ENCODE results near the gene ARID1B.

ARID1B gene

DNA sequence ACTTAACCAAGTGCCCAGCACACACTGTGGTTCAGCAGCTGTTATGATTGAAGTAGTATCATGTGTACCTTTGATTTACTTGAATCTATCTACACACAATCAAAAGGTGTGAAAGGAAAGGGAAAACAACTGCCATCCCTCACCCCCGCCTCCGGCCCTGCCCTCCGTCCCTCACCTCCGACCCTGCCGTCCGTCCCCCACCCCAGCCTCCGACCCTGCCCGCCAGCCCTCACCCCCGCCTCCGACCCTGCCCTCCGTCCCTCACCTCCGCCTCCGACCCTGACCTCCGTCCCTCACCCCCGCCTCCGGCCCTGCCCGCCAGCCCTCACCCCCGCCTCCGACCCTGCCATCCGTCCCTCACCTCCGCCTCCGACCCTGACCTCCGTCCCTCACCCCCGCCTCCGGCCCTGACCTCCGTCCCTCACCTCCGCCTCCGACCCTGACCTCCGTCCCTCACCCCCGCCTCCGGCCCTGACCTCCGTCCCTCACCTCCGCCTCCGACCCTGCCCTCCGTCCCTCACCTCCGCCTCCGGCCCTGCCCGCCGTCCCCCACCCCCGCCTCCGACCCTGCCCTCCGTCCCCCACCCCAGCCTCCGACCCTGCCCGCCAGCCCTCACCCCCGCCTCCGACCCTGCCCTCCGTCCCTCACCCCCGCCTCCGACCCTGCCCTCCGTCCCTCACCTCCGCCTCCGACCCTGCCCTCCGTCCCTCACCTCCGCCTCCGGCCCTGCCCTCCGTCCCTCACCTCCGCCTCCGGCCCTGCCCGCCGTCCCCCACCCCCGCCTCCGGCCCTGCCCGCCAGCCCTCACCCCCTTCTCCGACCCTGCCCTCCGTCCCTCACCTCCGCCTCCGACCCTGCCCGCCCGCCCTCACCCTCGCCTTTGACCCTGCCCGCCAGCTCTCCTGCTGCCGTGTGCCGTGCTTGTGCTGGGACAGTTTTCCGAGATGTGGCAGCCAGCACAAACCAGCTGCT is 370.2 kb downstream of the ARID1B start:
- DNase-seq = peak; percentile 31

- no peak for DNase-seq
Observed at GRCh38 chr6:157148391-157149323, 371.5 kb downstream of the ARID1B start.

GRCh38 chr6:157150076-157150475 is 372.9 kb downstream of the ARID1B start:
- DNase-seq = no peak

- DNase-seq = no peak
Observed at GRCh38 chr6:157151029-157151428, 373.9 kb downstream of the ARID1B start.

DNA sequence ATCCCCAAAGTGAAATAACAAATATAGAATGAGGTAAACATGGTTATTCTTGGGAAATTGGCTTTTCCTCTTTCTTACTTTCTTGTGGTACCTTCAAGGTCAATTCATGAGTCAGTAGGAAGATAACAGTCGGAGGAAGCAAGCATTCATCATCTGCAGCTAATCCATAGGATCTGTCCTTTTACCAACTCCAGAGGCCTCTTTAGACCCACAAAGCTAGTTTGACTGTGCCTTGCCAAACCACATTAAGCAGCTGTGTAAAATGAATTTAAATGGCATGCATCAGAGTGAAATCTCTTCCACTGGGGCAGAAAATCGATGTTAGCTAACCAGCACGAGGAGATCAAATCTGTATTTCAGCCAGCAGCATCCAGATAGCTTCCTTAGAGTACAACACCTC is 374.8 kb downstream of the ARID1B start:
- DNase-seq = no peak

- DNase-seq = no peak
Observed at GRCh38 chr6:157152556-157152955, 375.4 kb downstream of the ARID1B start.

GRCh38 chr6:157155804-157156203 is 378.6 kb downstream of the ARID1B start:
- no peak for DNase-seq

DNA sequence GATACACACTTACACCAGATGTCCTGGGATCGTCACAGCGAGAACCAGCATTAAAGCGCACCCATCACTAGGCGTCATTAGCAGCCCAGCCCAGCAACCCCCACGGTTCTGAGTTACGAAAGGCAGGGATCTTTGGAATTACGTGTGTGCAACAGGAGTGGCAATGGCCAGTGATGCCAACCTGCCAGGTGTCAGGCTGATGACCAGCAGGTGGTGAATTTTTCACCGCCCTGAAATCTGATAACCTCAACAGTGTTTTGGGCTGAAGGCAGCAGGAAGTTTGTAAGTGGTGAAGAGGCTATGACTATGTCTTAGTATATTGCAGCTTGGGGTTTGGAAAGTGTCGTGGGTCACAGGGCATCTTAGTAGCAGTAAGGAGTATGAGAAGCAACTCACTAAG is 380.1 kb downstream of the ARID1B start:
- DNase-seq = no peak

- DNase-seq = no peak
Observed at GRCh38 chr6:157158456-157158855, 381.3 kb downstream of the ARID1B start.

- no peak for DNase-seq
Observed at GRCh38 chr6:157158897-157159296, 381.7 kb downstream of the ARID1B start.

- DNase-seq = no peak
Observed at GRCh38 chr6:157159348-157159747, 382.2 kb downstream of the ARID1B start.

DNA sequence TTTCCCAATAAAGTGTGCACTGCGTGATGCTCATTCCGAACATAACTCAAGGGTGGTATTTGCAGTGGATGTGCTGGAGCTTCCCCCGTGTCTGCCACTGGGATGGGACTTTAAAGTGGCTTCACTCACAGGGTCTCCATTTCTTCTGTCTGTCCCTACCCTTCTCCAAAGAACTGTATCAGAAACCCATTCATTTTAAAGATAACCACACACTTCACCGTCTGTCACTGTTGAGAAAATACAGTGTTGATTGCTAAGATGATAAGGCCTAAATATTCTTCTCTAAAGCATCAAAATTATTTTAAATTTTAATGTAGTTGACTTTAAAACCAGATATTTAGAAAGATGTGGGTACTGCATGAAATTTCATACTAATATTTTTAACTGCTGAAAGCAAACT is 384.7 kb downstream of the ARID1B start:
- no peak for DNase-seq

DNA sequence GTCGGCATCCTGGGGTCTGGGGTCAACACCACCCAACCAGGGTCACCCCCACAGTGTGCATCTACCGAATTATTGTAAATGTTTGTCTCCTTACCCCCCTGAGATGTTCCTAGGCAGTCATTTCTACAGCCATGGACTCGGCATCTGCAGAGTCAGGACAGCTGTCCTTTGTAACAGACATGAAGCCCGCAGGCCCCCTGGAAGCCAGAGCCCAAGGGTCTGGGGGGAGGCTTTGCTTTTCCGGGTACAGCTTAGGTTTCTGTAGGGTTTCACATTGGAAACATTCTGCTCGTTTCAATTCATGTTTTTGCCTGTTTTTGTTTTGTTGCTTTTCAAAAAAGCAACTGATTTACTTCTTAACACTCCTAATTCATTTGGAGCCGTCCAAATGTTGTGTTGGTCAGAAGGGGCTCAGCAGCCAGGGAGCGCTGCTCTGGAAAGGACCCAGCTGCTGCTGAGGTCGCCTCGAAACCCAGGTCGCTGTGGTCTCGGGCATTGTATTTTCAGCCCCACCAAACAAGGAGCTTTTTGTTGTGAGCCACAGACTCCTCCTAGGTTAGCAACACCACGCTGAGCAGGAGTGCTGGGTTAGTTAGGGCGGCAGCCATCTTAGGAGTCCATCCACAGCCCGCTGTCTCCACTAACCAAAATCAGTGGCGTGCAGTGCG is 385.7 kb downstream of the ARID1B start:
- no peak for DNase-seq

DNA sequence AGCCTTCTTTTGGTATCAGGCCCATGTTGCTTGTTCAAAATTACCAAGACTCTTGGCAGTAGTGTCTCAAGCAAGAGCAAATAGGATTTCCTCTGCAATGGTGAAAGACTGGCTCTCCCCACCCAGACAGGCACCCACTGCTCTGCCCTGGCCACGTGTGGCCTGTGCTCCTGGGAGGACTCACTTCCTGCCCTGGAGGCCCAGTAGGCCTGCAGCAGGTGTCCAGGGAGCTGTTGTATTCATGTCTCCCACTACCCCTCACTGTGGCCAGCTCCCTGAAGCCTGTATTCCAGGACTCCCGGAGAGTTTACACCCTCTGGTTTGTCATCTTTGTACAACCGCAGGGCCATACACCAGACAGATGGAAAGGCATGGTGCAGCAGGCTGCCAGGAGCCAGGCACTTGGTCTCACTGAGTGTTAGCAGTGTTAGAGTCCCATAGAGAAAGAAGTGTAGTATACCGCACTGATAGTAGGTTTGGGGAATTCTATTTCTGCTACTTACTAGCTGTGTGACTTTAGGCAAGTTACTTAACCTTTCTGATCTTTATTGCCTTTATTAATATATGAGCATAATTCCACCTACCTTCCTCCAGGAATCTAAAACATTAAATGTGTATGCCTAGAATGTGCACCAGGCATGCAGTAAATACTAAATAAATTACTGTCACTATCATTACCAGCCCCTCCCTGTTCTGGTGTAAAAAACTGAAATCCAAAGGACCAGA is 386.4 kb downstream of the ARID1B start:
- no peak for DNase-seq

GRCh38 chr6:157164972-157165371 is 387.8 kb downstream of the ARID1B start:
- DNase-seq = no peak

DNA sequence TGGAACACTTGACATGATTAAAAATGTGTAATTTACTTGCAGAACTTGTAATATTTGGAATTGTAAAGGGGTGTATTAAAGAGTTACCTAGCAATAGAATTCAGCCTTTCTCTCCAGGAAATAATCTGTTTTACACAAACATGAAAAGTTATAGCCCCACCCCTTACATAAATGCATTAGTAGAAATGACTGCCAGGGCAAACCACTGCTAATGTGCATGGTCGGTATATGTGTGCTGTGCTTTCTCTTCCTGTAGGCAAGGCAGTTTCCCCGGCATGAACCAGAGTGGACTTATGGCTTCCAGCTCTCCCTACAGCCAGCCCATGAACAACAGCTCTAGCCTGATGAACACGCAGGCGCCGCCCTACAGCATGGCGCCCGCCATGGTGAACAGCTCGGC is 389.6 kb downstream of the ARID1B start:
- no peak for DNase-seq

- no peak for DNase-seq
Observed at GRCh38 chr6:157167837-157168236, 390.7 kb downstream of the ARID1B start.

GRCh38 chr6:157168471-157168870 is 391.3 kb downstream of the ARID1B start:
- no peak for DNase-seq

DNA sequence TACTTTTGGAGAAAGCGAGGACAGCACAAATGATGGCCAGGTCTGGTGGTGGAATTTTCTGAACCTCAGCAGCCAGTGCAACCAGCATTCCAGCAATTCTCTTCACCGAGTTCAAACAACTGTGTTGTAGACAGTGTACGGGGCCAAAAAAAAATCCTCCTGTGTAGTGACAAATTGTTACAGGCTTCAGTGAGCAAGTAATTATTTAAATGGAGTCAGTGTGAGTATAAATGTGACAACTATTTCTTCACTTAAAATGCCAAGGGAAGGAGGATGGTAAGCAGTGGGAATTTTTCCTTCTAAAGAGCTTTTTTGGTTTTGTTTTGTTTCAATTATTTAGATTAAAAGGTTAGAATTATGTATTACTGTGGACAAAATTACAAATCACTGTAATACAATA is 392.0 kb downstream of the ARID1B start:
- no peak for DNase-seq

DNA sequence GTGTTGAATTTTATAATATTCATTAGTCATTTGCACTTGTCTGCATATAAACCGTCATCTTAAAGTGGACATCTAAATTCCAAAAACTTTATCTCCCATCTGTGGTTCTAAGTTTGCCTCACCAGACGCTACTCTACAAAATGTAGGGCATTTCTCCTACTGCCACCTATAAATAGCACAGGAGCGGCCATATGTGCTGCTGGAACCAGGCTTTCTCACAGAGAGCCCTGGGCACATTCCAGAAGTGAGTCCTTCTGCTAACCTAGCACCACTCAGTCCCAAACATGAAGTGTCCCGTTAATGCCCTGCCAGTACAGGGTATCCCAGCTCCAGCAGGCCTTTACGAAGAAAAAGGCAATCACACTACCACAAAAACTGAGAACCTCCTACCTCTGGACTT is 392.5 kb downstream of the ARID1B start:
- DNase-seq = no peak

- no peak for DNase-seq
Observed at GRCh38 chr6:157170535-157170934, 393.4 kb downstream of the ARID1B start.

DNA sequence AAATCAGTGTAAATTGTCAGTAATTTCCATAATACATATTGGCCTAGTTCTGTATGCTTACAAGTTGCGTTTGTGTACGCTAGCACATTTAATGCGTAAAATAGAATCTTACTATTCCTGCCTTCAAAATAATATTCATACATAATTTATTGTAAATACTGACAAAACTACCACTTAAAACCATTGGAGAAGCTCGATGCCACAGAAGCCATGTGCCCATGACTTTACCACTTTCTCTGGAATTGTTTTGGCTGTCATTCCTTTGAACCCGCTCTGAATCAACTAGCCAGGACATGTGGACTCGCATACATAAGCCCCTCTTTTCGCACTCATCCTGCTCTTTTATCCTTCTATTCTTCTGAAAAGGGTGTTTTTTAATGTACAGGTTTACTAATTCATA is 394.6 kb downstream of the ARID1B start:
- DNase-seq = no peak

Data from CD4-positive, alpha-beta T cell treated with Interleukin-21 for 1 hour (primary cell).